Measurements from ENCODE around the gene CRB1.
"Not testable (repeated sequence)": the region's sequence is repeated elsewhere in the genome, so short reads cannot be mapped to it uniquely, and the experiment has no call there.

Gene CRB1

DNA sequence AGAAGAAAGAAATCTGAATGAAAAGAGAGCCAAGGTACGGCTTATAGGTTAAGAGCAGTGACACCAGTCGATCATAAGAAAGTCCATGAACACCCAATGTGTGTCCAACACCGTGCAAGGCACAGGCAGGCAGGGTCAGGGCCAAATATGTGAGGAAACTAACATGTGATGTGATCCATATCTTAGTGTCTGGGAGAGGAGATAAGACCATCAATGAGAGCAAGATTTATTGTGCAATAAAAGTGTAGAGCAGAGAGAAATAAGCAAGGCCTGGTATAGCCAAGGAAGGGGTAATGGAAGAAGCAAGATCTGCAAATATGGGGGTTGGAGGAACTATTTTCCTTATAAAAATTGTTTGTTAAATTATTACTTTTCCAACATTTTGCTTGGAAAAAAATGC, 198.8 kb downstream of the CRB1 start:
- DNase-seq = no peak

DNA sequence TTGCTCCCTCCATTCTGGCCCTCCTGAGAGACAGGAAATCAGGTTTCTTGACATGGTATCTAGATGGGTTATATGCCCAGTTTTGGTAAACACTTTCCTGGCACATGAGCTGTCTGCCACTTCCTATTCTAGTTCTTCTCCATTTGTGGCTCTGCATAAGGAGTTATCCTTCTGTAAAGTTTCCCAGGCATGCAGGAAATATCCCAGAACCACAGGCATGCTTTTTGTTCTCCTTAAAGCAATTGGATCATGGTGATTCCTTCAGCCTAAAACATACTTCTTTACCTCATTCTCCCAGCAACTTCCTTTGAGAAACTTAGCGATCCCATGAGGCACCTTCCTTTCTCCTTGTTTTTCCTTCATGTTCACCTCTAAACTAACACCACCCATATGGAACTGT, 199.8 kb downstream of the CRB1 start:
- DNase-seq = no peak

DNA sequence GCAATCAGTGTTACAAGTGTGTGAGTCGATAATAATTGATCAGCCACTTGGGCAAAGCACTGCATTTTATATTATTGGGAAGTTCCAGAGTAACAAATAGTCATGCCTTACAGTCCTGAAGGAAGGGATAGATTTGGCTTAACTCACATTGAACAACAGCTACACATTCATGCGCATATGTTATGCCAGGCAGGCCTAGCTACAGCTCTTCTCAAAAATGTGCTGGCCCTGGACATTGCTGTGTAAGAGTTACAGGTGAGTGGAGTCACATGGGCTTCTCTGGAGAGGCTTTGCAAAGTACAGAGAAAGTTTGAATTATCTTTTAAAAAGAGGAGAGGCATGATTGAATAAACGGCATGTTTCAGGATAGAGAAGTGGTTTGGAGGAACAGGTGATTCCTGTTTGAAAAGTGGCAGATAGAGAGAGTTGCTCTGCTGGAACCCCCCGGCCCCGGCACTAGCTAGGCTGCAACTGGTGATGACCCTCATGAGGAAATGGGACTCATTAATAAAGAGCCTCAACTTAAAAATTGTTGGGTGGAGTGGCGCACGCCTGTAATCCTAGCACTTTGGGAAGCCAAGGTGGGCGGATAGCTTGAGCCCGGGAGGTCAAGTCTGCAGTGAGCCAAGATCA, 200.6 kb downstream of the CRB1 start:
- peak in 1 of 2 donors; percentile 17 for DNase-seq

DNA sequence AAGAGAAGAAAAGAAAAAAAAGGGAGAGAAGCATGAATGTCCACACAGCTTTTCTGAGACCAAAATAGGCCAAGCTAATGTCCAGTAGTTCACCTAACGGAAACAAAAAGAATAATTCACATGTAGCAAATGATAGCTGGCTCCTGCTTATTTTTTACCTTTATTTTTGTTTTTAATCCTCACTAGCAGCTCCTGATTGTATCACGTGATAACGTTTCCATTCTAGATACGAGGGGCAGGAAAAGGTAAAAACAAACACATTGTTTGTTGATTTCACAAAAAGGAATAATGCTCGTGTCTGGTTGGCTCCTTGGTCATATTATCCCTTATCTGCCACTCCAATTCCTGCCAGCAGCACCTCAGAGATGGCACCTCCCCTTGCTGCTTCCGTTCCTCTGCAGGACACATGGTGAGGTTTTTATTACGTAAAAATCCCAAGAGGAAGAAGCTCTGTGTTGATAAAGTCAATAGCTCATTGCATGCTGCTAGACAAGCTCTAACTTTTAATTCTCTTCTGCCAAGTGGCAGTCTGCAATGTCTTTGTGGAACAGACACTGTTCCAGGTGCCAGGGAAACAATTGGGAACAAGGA, 201.7 kb downstream of the CRB1 start:
- DNase-seq = peak in 1 of 2 donors; percentile 23

DNA sequence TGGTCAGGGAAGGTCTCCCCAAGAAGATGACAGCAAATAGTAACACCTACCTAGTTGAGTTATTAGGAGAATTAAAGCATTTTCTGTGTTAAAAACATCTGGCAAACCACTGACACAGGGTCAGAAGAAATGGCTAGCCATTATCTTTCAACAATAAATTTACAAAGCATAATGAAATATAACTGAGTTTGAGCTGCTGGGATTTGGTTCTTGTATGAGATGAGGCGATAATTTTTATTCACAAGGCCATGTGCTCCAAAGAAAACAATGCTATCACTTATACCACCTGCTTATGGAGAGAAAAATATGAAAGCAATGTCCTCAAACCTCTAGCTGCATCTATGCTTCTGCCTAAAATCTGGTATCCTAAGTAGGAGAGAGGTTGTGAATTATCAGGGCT, 202.3 kb downstream of the CRB1 start:
- DNase-seq = no peak

DNA sequence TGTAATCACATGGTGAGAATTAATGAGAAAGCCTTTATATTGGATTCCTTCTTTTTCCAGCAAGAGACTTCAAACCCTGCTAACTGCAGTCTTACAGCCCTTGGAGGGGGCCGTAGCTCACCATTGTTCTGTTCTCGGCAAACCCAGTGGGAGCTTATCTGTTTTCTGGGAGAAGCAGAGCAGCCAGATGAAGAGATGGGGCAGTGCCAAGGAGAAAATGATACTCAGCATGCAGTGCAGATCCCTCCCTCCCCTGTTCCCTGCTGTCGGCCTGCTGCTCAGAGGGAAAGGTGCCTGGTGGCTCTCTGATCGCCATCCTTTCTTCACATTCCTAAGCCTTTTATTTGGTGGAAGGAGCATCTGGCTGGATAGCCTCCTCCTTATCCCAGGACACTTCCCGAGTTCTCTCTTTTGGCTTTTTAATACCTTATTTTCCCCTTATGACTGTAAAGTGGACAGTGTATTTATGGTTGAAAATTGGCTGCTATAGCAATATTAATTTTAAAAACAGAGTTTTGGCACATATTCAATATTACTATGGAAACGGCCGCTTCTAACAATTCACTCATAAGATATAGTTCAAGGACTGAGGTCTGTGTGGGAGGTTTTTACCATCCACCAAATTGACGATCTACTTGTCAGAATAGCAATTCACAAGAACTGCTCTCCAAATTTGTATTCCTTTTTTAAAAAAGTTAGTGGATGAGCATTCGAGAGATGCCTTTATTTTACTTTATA, 203.4 kb downstream of the CRB1 start:
- DNase-seq = no peak

DNA sequence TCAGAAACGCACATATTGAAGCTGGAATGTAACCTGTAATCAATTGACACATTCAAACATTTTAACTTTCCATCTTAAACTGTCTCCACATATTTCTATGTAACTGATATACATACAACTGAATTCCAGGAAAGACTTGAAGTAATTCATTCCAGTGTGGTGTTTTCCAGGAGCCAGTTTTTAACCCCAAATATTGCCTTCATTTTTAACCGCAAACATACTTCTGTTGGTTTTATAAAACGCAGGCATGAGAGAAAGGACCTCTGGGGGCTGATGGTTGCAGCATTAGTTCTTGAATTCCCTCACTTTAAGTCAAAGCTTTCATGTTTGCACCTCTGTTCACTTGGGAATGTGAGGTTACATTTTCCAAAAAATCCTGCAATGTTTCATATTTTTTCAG, 204.1 kb downstream of the CRB1 start:
- DNase-seq = no peak

DNA sequence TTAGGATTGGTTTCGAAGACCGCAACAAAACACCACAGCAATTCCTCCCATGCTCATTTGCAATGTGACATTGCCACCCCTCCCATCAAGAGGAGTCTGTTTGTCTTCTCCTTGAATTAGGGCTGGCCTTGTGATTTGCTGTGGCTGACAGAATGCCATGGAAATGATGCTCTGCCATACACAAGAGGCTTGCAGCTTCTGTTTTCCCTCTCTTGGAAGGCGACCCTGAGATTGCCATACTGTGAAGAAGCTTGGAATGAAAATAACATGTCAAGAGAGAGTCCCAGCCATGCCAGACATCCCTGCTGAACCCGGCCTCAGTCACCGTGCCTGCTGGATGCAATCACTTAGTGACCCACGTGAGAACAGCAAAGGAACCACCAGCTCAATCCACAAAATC, 212.4 kb downstream of the CRB1 start:
- no peak for DNase-seq

DNA sequence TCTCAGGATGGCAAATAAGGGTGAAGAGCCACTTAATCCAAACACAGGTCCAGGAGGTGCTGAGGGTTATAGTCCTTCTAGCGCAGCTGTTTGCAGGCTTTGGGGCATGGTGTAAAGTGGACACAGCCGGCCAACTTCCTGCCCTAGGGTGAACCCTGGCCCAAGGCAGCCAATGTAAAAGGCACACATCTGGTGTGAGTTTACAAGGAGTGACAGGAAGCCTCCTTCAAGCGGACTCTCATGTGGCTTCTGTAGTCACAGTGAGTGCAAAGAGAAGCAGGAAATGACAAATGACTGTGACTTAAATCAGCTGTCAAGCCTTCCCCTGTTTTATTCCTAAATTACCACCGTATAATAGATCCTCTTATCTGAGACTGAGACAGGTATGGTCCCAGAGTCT, 213.0 kb downstream of the CRB1 start:
- peak in 1 of 2 donors; percentile 43 for DNase-seq

DNA sequence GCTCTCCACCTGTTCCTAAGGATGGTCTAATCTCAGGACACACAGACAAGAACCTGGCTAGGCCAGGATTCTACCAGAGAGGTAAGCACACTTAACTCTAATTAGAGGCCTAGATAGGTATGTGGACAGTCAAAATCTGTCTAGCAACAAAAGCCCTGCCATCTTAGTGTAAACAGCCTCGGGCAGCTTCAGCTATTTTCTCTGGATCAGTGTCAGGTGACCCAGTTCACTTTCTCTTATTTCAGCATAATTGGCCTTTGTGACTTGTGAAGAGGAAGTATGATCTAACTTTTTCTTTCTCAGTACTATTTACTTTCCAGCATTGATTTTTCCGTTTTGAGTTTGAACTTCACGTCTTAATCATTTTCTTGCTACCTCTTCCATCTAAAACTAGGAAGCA, 217.7 kb downstream of the CRB1 start:
- no peak for DNase-seq

DNA sequence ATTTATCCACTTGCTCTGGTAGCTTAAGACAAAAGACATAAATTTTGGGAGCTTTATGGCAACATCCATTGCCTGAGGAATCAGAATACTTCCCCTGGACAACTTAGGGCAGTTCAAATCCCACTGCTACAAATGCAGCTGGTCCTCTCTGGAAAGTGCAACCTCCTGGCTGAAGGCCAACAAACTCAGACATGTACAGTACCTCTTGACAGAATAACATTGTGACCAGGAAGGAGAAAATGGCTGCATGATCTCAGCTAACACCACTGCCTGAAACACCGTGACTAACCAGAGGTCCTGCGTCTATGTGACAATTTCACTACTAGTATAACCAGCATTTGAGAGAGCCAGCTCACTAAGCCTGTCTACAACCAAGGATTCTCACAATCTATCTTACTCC, 218.9 kb downstream of the CRB1 start:
- DNase-seq = no peak

DNA sequence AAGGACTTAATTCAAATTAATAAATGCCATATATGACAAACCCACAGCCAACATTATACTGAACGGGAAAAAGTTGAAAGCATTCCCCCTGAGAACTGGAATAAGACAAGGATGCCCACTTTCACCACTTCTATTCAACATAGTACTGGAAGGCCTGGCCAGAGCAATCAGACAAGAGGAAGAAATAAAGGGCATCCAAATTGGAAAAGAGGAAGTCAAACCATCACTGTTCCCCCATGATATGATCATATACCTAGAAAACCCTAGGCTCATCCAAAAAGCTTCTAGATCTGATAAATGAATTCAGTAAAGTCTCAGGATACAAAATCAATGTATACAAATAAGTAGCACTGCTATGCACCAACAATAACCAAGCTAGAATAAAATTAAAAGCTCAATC, 223.5 kb downstream of the CRB1 start:
- not testable (repeated sequence) for DNase-seq

DNA sequence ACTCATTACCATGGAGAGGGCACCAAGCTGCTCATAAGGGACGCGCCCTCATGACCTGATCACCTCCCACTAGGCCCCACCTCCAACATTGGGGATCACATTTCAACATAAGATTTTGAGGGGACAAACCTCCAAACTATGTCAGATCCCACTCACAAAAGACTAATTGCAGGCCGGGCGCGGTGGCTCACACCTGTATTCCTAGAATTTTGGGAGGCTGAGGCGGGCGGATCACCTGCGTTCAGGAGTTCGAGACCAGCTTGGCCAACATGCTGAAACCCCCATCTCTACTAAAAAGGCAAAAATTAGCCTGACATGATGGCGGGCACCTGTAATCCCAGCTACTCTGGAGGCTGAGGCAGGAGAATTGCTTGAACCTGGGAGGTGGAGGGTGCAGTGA, 228.7 kb downstream of the CRB1 start:
- DNase-seq = no peak

DNA sequence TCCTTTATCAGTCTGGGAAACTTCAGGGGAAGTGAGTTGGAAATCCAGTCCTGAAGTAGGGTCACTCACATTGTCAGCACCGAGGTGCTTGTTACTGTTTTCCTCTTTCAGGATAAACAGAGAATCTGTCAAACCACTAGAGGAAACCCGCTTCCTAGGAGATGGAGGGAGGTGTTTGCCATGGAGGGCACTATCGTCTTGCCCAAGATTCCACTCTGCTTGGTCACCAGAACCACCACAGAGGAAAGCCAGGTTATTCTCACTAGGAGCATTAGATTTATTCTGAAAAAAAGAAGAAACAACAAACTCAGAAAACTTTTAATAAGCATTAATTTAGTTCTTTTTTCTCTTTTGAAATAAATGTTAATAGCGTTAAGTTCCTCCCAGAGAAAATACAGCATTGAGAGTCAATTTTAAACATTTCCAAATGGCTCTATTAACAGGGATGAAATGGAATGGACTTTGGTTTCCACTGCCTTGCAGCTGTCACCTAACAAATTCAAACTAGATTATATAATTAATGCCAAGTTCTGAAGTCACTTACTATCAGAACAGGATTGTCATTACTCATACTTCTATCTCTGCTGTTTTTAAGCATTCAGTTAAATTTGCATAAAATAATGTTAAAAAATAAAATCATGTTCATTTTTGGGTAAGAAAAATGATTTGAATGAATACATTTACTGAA, 242.8 kb downstream of the CRB1 start:
- no peak for DNase-seq

DNA sequence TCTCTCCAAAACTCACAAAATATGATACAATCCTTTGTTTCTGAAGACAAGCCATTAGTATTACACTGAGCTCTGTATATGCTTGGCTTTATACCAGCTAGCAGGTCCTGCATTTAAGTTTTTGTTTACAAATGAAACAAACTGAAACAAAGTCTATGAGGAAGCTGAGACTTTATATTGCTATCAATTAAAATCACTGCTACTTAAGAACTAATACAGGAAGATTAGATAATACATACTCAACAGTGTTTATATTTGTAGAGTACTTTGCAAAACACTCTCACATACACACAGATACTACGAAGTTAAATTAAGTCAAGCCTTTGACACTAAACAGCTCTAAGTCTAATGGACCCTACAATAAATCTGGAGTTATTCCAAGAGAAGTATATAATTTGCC, 247.4 kb downstream of the CRB1 start:
- DNase-seq = no peak

DNA sequence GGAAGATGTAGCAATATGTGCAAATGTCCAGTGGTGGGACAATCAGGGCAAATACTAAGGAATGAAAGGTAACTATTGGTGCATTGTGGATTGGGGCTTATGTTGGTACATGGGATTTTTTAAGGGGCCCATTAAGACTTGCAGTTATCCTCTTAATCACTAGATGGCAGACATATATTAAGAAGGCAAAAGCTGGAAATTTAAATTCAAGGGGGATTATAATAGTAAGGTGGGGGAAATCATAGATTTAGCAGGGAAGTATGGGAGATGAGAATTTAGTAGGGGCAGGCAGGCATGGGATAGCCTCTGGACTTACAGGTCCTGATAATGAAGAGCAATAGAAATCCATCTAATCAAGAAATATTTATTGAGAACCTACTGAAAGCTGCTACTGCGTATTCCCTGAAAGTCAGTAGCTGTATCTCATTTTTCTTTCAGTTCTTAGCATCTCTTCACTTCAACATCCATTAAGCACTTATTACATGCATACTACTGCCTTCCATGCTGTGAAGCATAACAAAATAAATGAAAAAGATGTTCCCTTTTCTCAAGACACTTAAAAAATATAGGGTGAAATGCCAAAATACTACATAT, 251.8 kb downstream of the CRB1 start:
- DNase-seq = no peak

DNA sequence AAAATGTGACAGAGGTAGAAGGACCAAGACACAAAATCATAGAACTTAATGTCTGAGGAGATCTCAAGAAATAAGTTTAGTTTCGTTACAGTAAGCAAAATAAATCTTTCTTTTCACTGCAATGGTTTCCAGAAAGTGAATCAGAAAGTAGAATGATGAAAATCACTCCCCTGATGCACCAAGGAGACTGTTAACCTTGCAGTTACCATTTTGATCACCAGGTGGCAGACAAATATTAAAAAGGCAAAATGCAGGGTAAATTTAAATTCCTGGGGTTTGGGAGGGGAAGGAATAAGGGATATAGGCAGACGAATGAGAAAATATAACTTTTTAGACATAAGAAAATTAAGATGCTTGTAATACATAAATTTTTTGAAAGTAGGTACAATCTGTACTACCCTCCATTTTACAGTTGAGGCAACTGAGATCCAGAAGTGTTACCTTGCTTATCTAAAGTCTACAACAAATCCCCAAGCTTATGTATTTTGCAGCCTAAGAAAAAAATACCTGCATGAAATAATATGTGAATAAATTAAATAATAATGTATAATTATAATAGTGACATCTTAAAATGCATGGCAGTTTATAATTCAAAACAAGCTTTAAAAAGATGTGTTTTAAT, 253.2 kb downstream of the CRB1 start:
- DNase-seq = peak in 1 of 2 donors; percentile 35

DNA sequence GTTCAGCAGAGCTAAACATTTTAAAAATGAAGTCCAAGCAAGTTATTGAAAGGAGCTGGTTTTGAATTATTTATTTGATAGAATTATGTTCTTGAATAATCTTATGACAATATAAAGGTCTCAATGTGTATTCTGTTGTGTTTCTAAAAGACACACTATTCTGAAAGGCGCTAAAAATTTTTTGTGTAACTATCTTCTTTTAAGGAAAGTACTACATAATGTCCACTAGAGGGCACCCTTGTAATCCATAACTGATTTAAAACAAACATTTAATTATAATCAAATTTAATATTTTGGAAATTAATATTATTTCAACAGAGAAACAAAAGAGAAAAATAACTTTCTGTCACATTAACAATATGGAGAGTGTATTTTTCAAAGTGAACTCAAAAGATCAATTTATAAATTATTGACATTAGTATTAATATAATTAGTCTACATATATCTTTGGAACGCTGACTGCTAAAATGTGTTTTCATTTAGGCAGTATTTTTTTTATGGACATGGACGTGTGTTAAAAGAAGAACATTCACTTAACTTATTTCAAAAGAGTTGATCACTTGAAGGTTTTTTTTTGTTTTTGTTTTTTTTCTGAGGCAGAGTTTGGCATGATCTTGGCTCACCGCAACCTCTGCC, 258.8 kb downstream of the CRB1 start:
- DNase-seq = peak in 1 of 2 donors; percentile 27

Data from bone marrow (tissue), 2 donors.